HepG2 (cell line): Measurements from ENCODE around the gene FRMD4A. TPM values are rescaled to one million over a fixed set of nuclear protein-coding genes. Genes with fewer than 3 reads are reported as not detected.

Source experiments
- FOXA3 ChIP-seq: IDR thresholded peaks from 2 replicates; pipeline ENCODE4 v1.6.1; 2016; ENCODE audit warnings: missing genetic modification reagents, missing compliant biosample characterization
- HOXD1 ChIP-seq: sonication (generic); formaldehyde crosslinking; IDR thresholded peaks from 2 replicates; pipeline ENCODE4 v1.5.0; 2020; ENCODE audit warnings: missing genetic modification reagents
- LCORL ChIP-seq, 2 experiments: fragments of 450-650 bp in 1 of 2; sonication (generic) in 1 of 2; formaldehyde crosslinking in 1 of 2; IDR thresholded peaks; 2 replicates each; pipeline versions ENCODE4 v1.5.0 to v1.6.1; 2017 to 2020; ENCODE audit warnings: antibody characterized with exemption in 1 of 2, missing genetic modification reagents in 1 of 2
- NFIC ChIP-seq: IDR thresholded peaks from 2 replicates; pipeline ENCODE4 v1.6.1; 2012; ENCODE audit warnings: mild to moderate bottlenecking, low read length, inconsistent platforms
- NFRKB ChIP-seq: fragments of 450-650 bp; IDR thresholded peaks from 2 replicates; pipeline ENCODE4 v1.6.1; 2017
- NR3C1 ChIP-seq: sonication (generic); formaldehyde crosslinking; IDR thresholded peaks from 2 replicates; pipeline ENCODE4 v1.4.0; 2020; ENCODE audit warnings: missing genetic modification reagents
- PAWR ChIP-seq: sonication (generic); formaldehyde crosslinking; IDR thresholded peaks from 2 replicates; pipeline ENCODE4 v1.4.0; 2020; ENCODE audit warnings: missing genetic modification reagents, mild to moderate bottlenecking, borderline replicate concordance
- RELA ChIP-seq: sonication (generic); formaldehyde crosslinking; IDR thresholded peaks from 2 replicates; pipeline ENCODE4 v1.4.0; 2020; ENCODE audit warnings: missing genetic modification reagents
- SMC3 ChIP-seq: IDR thresholded peaks from 2 replicates; pipeline ENCODE4 v1.6.1; 2011; ENCODE audit warnings: low read length, improper control_type of control experiment
- SOX5 ChIP-seq: IDR thresholded peaks from 2 replicates; pipeline ENCODE4 v1.6.1; 2016; ENCODE audit warnings: borderline replicate concordance
- SP5 ChIP-seq: IDR thresholded peaks from 2 replicates; pipeline ENCODE4 v1.6.1; 2016; ENCODE audit warnings: low read depth, borderline replicate concordance
- ZIK1 ChIP-seq: sonication (generic); formaldehyde crosslinking; IDR thresholded peaks from 2 replicates; pipeline ENCODE4 v1.5.0; 2020; ENCODE audit warnings: mild to moderate bottlenecking, low read depth, missing genetic modification reagents, borderline replicate concordance
- ZKSCAN5 ChIP-seq: sonication (generic); formaldehyde crosslinking; IDR thresholded peaks from 2 replicates; pipeline ENCODE4 v1.5.1; 2020; ENCODE audit warnings: mild to moderate bottlenecking, missing genetic modification reagents
- ZNF20 ChIP-seq: sonication (generic); formaldehyde crosslinking; IDR thresholded peaks from 2 replicates; pipeline ENCODE4 v1.4.0; 2020; ENCODE audit warnings: mild to moderate bottlenecking, moderate library complexity, missing genetic modification reagents
- ZNF251 ChIP-seq: sonication (generic); formaldehyde crosslinking; IDR thresholded peaks from 2 replicates; pipeline ENCODE4 v1.9.0; 2021; ENCODE audit warnings: mild to moderate bottlenecking, missing genetic modification reagents
- ZNF274 ChIP-seq: sonication (generic); formaldehyde crosslinking; IDR thresholded peaks from 2 replicates; pipeline ENCODE4 v1.5.1; 2020; ENCODE audit warnings: mild to moderate bottlenecking, missing genetic modification reagents
- ZNF275 ChIP-seq: sonication (generic); formaldehyde crosslinking; IDR thresholded peaks from 2 replicates; pipeline ENCODE4 v1.8.0; 2022; ENCODE audit warnings: missing genetic modification reagents, mild to moderate bottlenecking, inconsistent platforms, borderline replicate concordance
- ZNF317 ChIP-seq: sonication (generic); formaldehyde crosslinking; IDR thresholded peaks from 2 replicates; pipeline ENCODE4 v1.5.0; 2020; ENCODE audit warnings: mild to moderate bottlenecking, missing genetic modification reagents
- ZNF512B ChIP-seq: sonication (generic); formaldehyde crosslinking; IDR thresholded peaks from 2 replicates; pipeline ENCODE4 v1.5.1; 2020; ENCODE audit warnings: missing genetic modification reagents, mild to moderate bottlenecking, borderline replicate concordance
- ZNF687 ChIP-seq: sonication (generic); formaldehyde crosslinking; IDR thresholded peaks from 2 replicates; pipeline ENCODE4 v1.5.1; 2020; ENCODE audit warnings: mild to moderate bottlenecking, missing genetic modification reagents, moderate library complexity
- ZNF709 ChIP-seq: sonication (generic); formaldehyde crosslinking; IDR thresholded peaks from 2 replicates; pipeline ENCODE4 v1.5.0; 2020; ENCODE audit warnings: mild to moderate bottlenecking, missing genetic modification reagents
- ZNF724P ChIP-seq: sonication (generic); formaldehyde crosslinking; IDR thresholded peaks from 2 replicates; pipeline ENCODE4 v1.8.0; 2022; ENCODE audit warnings: missing genetic modification reagents, borderline replicate concordance
- ZNF776 ChIP-seq: sonication (generic); formaldehyde crosslinking; IDR thresholded peaks from 2 replicates; pipeline ENCODE4 v1.4.0; 2020; ENCODE audit warnings: mild to moderate bottlenecking, missing genetic modification reagents
- ZNF792 ChIP-seq: IDR thresholded peaks from 2 replicates; pipeline ENCODE4 v1.6.1; 2016
- ZNF850 ChIP-seq: sonication (generic); formaldehyde crosslinking; conservative IDR thresholded peaks from 2 replicates; pipeline ENCODE4 v1.9.0; 2021; ENCODE audit warnings: mild to moderate bottlenecking, missing genetic modification reagents
- polyA plus RNA-seq, 8 experiments: library from polyadenylated mRNA; depleted of rRNA in 3 of 8; stranded (reverse) in 7 of 8; unstranded in 1 of 8; fragments of >200 nt; fragmentation: Illumina TruSeq in 4 of 8; extraction: Trizol in 4 of 8; gene quantifications; 2 replicates each; pipeline versions ENCODE4 v1.2.1 to v1.2.3, GENCODE V29; 2011 to 2016; ENCODE audit warnings: low read depth in 4 of 8, missing spikeins in 1 of 8, mixed read lengths in 1 of 8; ENCODE audit not compliant: insufficient read depth in 1 of 8
- total RNA-seq, 5 experiments: library from RNA; depleted of rRNA; stranded (reverse); fragments of >200 nt; fragmentation: Illumina TruSeq; extraction: Trizol; gene quantifications; 2 replicates each; pipeline ENCODE4 v1.2.3, GENCODE V29; 2016; ENCODE audit warnings: low read depth in 1 of 5

Gene FRMD4A
- total and polyA plus RNA-seq, 2 of the 13 experiments (the other 11 are each of a cell fraction or from before 2014, with no cell fraction given), result 0.09 to 0.26 TPM

- TF ChIP-seq ZNF275 (no peak), ZKSCAN5 (CRISPR knock-in tag) (no peak), SP5 (CRISPR knock-in tag) (no peak), HOXD1 (CRISPR knock-in tag) (no peak), NFRKB (no peak), NFIC (peak; percentile 57; the same call in 1 of the 2 replicates), LCORL (IDR thresholded peaks at IDR 0.05) (no peak), LCORL (CRISPR knock-in tag; IDR thresholded peaks at IDR 0.05) (0 out of 2 replicates have a peak, but pooled peaks have one; percentile 34), ZNF724P (CRISPR knock-in tag) (no peak), PAWR (no peak), ZNF850 (CRISPR knock-in tag) (no peak), ZNF512B (CRISPR knock-in tag) (no peak), NR3C1 (no peak), FOXA3 (CRISPR knock-in tag) (peak; percentile 87), ZIK1 (no peak), ZNF709 (CRISPR knock-in tag) (no peak), ZNF274 (CRISPR knock-in tag) (no peak), ZNF687 (CRISPR knock-in tag) (no peak), ZNF317 (no peak), ZNF20 (CRISPR knock-in tag) (no peak), RELA (no peak), ZNF776 (CRISPR knock-in tag) (no peak), ZNF792 (CRISPR knock-in tag) (no peak), ZNF251 (CRISPR knock-in tag) (no peak), SMC3 (no peak), SOX5 (peak; percentile 97)
Observed at GRCh38 chr10:14184841-14185315, 145.8 kb downstream of the FRMD4A start (continued).
